NCI-H69 (cell line): ENCODE data around the gene MAGEB5.

Experiments used
- DNase-seq: peaks from one replicate; lab custom pipeline; 2025; lab: John Stamatoyannopoulos, UW

Gene MAGEB5, protein sequence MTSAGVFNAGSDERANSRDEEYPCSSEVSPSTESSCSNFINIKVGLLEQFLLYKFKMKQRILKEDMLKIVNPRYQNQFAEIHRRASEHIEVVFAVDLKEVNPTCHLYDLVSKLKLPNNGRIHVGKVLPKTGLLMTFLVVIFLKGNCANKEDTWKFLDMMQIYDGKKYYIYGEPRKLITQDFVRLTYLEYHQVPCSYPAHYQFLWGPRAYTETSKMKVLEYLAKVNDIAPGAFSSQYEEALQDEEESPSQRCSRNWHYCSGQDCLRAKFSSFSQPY

DNA sequence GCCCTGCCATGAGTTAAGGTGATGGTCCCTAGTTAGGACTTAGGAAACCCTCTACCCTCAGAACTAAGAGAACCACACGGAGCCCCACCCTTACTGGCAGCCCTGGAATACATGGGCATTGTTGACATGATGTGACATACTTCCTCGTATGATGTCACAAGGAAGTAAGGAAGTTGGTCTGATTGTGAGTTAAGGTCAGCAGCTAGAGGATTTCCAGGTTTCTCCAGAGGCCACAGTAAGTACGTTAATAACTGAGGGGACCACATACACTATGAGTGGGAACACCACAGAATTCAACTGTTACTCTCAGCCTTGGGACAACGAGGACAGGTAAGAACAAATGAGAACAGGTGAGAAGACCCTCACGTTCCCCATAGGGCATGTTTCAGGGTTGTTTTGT is at the start of gene MAGEB5:
TSS of gene MAGEB5 (plus strand) at position 301 of the 400 bp plus-strand sequence. CDS start 1,133 bp downstream, outside the sequence.
- DNase-seq, result no peak

DNA sequence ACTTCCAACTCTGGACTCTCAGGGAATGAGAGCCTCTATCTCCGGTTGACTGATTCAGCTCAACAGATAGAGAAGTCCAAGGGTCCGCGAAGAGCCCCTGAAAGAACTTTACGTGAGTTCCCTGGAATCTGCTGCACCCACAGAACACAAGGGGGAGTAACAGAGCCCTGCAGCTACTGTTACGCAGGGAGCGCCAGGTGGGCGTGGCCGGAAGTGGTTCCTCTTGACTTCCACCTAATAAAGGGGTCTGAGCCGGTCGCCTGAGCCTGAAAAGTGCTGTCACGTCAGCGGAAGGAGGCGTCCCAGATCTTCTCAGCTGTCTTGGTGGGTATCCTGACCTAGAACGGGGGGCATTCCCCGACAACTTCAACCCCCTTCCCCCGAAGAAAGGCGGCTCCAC is 23.8 kb upstream of the MAGEB5 start, which contains the start of gene MAGEB6:
TSS of gene MAGEB6 (plus strand) at position 237 of the 400 bp plus-strand sequence. CDS start 1,407 bp downstream, outside the sequence.
- DNase-seq, result no peak

DNA sequence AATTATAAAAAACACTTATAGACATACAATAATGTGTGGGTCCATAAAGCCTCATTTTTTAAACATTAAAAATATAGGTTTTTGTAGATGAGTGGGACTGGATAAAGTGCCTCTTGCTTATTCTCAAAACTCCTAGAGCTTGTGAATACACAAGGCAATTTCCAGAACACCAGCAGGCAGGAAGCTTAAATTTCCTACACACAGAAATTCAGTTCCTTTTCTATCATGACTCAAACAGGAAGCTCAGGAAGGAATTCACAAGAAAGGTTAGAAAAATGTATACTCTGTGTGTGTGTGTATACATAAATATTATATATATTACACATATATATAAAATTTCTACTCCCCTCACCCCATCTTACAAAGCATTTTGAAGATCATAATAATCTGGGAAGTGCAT is 12.4 kb upstream of the MAGEB5 start:
- DNase-seq, result no peak

DNA sequence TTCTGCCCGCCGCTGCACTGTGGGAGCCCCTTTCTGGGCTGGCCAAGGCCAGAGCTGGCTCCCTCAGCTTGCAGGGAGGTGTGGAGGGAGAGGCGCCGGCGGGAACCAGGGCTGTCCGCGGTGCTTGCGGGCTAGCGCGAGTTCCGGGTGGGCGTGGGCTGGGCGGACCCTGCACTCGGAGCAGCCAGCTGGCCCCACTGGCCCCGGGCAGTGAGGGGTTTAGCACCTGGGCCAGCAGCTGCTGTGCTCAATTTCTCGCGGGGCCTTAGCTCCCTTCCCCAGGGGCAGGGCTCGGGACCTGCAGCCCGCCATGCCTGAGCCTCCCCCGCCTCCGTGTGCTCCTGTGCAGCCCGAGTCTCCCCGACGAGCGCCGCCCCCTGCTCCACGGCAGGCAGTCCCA is 11.3 kb upstream of the MAGEB5 start:
- DNase-seq, result peak; percentile 1

DNA sequence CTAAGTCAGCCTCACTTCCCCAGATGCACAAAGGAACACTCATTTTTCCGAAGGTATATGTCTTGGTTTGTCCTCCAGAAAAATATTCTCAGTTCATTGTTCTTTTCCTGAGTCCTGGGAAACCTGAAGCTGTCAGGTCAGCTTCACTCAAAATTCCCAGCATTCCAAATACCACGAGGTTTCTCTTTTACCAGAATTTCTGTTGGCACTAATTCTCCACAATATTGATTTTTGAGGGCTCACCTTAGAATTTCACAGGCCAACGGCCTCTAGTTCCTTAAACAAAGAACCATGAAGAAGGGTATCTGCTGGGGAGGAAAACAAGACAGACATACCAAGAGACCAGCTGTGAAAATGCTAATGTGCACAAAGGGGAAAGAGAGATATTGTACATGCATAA is 8.0 kb upstream of the MAGEB5 start:
- no peak for DNase-seq

DNA sequence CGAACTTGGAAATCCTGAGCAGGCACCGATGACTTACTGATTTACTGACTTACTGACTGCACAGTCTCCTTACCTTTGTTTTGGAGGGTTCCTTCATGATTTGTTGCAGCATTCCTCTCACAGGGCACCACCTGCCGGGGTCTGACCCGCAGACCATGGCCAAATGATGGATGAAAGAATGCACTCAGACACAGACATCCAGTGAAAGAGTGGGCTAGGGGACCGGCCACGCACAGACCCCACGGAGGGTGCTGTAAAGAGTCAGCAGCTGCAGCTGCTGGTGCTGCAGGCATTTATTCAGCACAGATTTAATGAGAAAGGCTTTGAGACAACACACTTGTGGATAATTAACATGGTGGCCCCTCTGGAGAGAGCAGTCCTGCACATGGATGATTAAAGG is 3.4 kb downstream of the MAGEB5 start:
- no peak for DNase-seq

DNA sequence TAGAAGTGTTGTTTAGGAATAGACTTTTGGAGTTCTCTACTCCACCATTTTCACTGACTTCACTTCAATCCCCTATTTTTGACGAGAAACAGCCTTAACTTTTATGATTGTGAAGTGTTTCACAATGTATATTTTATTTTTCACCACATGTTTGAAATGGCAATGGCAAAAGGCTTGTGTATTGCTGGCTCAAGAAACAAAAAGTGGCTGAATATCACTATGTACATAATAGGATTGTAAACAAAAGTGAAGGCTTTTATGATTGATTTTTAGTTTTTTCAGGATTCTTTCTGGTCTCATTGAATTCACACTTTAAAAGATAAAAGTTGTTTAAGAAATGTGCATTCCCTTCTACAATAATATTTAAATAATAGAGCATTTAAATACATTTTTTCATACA is 18.2 kb downstream of the MAGEB5 start:
- no peak for DNase-seq

DNA sequence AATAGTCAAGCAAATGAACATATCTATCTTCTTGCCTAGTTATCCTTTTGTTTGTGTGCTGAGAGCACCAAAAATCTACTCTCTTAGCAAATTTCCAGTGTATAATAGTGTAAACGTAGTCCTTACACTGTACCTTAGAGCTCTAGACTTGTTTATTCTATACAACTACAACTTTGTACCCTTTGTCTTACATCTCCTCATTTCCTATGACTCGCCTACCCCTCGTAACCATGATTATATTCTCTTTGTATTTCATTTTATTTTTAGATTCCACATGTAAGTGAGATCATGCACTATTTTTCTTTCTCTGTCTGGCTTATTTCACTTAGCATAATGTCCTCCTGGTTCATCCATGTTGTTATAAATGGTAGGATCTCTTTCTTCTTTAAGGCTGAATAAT is 37.6 kb downstream of the MAGEB5 start:
- no peak for DNase-seq

DNA sequence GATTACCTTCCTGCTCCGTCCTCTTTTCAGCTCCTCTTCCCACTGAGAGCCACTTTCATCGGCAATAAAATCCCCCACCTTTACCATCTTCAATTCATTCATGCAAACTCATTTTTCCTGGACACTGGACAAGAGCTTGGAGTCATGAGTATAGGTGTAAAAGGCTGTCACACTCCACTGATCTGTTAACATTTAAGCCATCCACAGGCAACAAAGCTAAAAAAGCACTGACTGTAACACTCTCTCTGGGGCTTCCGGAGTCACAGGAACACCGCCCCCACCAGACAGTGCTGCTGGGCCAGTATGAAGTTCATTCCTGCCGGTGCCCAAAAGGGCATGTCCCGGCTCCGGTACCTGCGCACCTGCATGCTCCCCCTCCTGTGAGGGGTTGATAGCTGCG is 38.5 kb downstream of the MAGEB5 start:
- no peak for DNase-seq

DNA sequence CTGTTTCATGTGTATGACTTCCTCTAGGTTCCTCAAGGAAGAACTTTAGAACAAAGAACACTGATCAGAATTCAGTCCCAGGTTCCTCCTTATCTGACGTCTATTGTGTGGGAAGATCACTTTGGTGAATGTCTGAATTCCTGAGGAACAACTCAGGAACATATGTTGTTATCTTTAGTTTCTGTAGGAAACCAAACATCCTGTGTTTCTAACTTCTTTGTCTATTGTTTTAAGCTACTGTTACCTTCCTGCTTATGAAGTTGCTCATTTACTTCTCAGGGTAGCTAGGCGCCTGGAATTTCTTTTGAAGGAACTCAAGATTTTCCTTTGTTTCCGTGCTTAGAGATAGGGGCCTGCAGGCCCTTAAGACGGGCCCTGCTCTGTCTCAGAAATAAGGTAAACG is 46.2 kb downstream of the MAGEB5 start:
- no peak for DNase-seq
